Suprapubic skin (tissue), 3 donors: ENCODE data around the gene GARIN5B.

Source experiments
- POLR2A ChIP-seq, 2 donors: fragments of 450-650 bp; IDR thresholded peaks; one replicate each; pipeline ENCODE4 v1.6.1; 2017; ENCODE audit warnings: antibody characterized with exemption in 2 of 2, mild to moderate bottlenecking in 2 of 2, moderate library complexity in 2 of 2
- TF ChIP-seq, protein P1 (sequence below), 2 donors: fragments of 200-600 bp in 1 of 2; fragments of 450-650 bp in 1 of 2; sonication (generic) in 1 of 2; IDR thresholded peaks; one replicate each; pipeline ENCODE4 v1.5.1; 2016 to 2019; ENCODE audit warnings: antibody characterized with exemption in 2 of 2, mild to moderate bottlenecking in 1 of 2, moderate library complexity in 1 of 2

DNA sequence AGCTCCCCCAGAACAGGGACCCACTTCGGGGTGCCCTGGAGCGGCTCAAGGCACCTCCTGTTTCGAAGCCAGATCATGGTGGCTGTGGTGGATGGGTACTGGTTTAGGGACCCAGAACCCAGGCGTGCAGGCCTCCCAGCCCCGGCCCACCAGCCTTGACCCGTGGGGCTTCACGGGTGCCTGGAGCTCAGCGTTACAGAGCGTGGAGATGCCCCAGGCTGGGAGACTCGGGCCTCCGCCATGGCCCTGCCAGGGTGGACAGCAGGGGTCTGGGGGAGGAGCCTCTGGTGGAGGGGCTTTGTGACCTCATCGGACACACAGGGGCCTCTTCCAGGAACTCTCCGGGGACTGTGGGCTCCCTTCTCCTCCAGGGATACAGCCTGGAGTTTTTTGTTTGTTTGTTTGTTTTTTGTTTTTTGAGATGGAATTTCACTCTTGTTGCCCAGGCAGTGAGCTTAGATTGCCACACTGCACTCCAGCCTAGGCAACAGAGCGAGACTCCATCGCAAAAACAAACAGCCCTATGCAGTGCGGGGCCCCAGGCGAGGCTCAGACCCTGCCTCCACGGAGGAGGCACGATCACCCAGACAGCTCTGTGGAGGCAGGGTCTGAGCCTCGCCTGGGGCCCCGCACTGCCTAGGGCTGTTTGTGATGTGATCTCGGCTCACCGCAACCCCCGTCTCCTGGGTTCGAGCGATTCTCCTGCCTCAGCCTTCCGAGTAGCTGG lies at the start of gene GARIN5B:
- TF ChIP-seq, protein P1, sequence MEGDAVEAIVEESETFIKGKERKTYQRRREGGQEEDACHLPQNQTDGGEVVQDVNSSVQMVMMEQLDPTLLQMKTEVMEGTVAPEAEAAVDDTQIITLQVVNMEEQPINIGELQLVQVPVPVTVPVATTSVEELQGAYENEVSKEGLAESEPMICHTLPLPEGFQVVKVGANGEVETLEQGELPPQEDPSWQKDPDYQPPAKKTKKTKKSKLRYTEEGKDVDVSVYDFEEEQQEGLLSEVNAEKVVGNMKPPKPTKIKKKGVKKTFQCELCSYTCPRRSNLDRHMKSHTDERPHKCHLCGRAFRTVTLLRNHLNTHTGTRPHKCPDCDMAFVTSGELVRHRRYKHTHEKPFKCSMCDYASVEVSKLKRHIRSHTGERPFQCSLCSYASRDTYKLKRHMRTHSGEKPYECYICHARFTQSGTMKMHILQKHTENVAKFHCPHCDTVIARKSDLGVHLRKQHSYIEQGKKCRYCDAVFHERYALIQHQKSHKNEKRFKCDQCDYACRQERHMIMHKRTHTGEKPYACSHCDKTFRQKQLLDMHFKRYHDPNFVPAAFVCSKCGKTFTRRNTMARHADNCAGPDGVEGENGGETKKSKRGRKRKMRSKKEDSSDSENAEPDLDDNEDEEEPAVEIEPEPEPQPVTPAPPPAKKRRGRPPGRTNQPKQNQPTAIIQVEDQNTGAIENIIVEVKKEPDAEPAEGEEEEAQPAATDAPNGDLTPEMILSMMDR (IDR thresholded peaks at IDR 0.05), result no peak
- TF ChIP-seq POLR2A (IDR thresholded peaks at IDR 0.05), result no peak
